Measurements from ENCODE around the gene RPL3.

The RPL3 gene

DNA sequence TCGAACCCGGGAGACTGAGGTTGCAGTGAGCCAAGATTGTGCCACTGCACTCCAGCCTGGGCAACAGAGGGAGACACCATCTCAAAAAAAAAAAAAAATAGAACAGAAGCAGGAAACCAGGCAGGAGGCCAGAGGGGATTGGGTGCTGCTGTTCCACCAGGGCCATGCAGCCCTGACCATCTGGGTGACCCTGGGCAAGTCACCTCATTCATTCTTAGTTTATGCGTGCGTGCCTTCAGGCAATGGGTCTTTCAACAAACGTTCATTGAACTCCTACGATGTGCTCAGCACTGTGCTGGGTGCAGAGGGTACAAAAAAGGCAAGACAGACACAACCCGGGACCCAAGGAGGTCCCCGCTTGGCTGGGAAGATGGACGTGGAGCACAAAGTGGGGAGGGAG, 18.3 kb downstream of the RPL3 start:
- Histone ChIP-seq H3K4me1 (ENCODE audit: control insufficient read depth, low read depth, low read length) (peaks cover 6% of the 10 kb centered on the region), H3K27ac (ENCODE audit: low read length) (no peak overlapping the region), H3K9ac (ENCODE audit: low read length) (no peak overlapping the region), H3K27me3 (ENCODE audit: control insufficient read depth, insufficient read depth, low read length) (no peaks in the 10 kb centered on the region), H3K9me3 (ENCODE audit: control insufficient read depth, low read depth, low read length) (no peaks in the 10 kb centered on the region), H3K36me3 (ENCODE audit: control insufficient read depth, low read depth, low read length) (no peaks in the 10 kb centered on the region), H3K4me3 (ENCODE audit: low read length) (no peak overlapping the region)

DNA sequence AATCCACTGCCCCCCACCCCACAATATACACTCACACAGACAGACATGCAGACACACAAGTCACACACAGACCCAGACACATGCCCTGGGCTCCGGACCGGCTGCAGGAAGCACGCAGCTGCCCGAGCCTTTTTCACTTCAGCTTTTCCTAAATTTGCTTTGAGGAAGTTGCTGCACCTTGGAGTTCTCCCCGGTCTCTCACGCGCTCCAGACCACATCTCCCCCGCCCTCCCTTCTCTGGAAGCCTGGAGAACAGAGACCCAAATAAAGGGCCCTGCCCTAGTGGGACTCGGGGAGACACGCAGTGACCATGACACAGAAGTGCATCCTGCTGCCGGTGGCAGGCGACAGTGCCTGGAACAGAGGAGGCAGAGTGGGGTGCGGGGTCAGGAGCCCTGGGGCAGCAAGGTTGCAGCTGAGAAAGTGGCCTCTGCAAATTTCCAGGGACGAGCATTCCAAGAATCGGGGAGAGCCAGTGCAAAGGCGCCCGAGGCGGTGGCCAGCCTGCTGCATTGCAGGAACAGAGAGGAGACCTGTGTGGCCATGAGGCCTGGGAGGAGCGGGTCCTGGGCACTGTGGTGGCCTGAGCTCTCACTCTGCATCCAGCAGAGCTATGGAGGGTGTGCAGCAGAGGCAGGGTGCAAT, 19.1 kb downstream of the RPL3 start:
- peaks cover 6% of the 10 kb centered on the region for H3K4me1 ChIP-seq (ENCODE audit: control insufficient read depth, low read depth, low read length)
- no peak overlapping the region for H3K4me3 ChIP-seq (ENCODE audit: low read length)
- no peak overlapping the region for H3K9ac ChIP-seq (ENCODE audit: low read length)
- H3K27ac ChIP-seq (ENCODE audit: low read length): no peak overlapping the region
- H3K9me3 ChIP-seq (ENCODE audit: control insufficient read depth, low read depth, low read length): no peaks in the 10 kb centered on the region
- no peaks in the 10 kb centered on the region for H3K36me3 ChIP-seq (ENCODE audit: control insufficient read depth, low read depth, low read length)
- no peaks in the 10 kb centered on the region for H3K27me3 ChIP-seq (ENCODE audit: control insufficient read depth, insufficient read depth, low read length)

DNA sequence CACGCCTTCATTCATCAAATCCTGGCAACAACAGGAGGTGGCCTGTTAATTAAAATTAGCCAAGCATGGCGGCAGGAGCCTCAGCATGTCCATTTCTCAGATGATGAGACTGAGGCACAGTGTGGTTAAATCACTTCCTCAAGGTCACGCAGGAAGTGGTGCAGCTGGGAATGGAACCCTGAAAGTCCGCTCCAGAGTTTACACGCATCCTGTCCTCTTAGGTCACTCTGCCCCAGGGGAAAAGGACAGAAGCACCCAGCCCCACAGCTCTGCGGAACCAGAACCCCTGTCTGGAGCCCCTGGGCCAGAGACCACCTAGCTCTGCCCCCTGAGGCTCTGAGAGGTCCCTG, 19.6 kb downstream of the RPL3 start:
- H3K36me3 ChIP-seq (ENCODE audit: control insufficient read depth, low read depth, low read length): no peaks in the 10 kb centered on the region
- H3K9me3 ChIP-seq (ENCODE audit: control insufficient read depth, low read depth, low read length): no peaks in the 10 kb centered on the region
- no peak overlapping the region for H3K9ac ChIP-seq (ENCODE audit: low read length)
- H3K27me3 ChIP-seq (ENCODE audit: control insufficient read depth, insufficient read depth, low read length): no peaks in the 10 kb centered on the region
- no peak overlapping the region for H3K4me3 ChIP-seq (ENCODE audit: low read length)
- H3K27ac ChIP-seq (ENCODE audit: low read length): no peak overlapping the region
- H3K4me1 ChIP-seq (ENCODE audit: control insufficient read depth, low read depth, low read length): peaks cover 6% of the 10 kb centered on the region

DNA sequence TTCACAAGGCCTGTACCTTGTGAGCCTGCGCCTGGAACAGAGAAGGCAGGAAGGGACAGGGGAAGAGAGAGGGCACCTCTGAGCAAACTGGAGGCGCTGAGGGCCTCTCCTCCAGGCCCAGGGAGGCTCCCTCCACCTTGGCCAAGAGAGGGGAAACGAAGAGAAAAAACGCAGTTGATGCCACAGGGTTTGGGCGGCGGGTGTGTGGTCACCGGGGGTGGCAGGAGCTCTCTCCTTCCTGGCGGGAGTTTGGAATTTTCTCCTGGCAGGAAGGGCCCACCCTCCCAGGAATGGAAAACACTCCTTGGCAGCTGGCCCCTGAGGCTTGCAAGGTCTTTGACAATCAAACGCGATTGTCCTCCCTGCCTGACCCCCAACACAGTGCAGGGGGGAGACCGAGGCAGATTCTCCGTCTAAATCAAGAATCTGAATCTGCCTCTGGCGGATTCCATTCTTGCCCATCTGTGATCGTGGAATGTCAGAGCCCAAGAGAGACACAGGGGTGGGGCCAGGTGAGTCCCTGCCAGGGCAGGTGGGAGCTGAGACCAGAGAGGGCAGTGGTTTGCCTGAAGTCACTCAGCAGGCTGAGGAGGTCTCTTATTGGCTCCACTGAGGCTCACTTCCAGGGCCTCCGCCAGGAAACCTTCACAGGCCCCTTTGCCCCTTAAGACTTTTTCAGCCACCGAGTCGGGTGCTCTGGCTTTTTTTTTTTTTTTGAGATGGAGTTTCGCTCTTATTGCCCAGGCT, 21.0 kb downstream of the RPL3 start:
- no peak overlapping the region for H3K27ac ChIP-seq (ENCODE audit: low read length)
- H3K4me1 ChIP-seq (ENCODE audit: control insufficient read depth, low read depth, low read length): peaks cover 6% of the 10 kb centered on the region
- no peaks in the 10 kb centered on the region for H3K36me3 ChIP-seq (ENCODE audit: control insufficient read depth, low read depth, low read length)
- H3K9me3 ChIP-seq (ENCODE audit: control insufficient read depth, low read depth, low read length): no peaks in the 10 kb centered on the region
- no peaks in the 10 kb centered on the region for H3K27me3 ChIP-seq (ENCODE audit: control insufficient read depth, insufficient read depth, low read length)
- H3K4me3 ChIP-seq (ENCODE audit: low read length): no peak overlapping the region
- no peak overlapping the region for H3K9ac ChIP-seq (ENCODE audit: low read length)

DNA sequence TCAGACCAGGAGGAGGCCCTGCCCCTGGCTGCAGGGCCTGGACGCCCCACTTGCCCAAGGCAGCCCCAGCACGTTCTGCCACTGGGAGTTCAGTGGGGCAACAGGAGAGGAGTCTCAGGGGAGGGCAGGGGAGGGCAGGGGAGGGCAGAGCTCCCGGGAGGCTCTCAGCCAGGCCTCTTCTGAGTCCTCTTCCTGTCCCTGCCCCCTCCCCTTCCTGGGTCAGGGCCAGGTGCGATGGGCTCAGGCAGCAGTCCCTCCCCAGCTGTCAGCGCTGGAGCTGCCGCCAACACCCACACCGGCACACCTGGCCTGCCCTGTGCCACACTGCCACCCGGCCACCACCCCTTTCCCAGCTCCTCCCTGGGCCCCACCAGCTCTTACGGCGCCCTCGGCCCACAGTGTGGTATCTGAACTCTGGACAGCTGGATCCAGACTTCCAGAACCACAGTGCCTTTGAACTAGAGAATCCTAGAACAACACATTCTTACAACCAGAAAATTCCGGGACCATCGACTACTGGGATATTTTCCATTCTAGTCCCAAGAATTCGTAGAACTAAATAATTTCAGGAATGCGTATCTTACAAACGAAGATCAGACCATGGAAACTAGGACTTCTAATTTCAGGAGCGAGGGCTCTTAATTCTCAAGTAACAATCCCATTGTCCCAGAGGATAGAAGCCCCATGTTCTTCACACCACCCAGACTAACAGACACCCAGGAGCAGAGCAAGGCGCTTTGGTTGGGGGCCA, 21.8 kb downstream of the RPL3 start:
- no peak overlapping the region for H3K9ac ChIP-seq (ENCODE audit: low read length)
- H3K36me3 ChIP-seq (ENCODE audit: control insufficient read depth, low read depth, low read length): no peaks in the 10 kb centered on the region
- H3K27me3 ChIP-seq (ENCODE audit: control insufficient read depth, insufficient read depth, low read length): no peaks in the 10 kb centered on the region
- no peaks in the 10 kb centered on the region for H3K9me3 ChIP-seq (ENCODE audit: control insufficient read depth, low read depth, low read length)
- H3K4me3 ChIP-seq (ENCODE audit: low read length): no peak overlapping the region
- peaks cover 6% of the 10 kb centered on the region for H3K4me1 ChIP-seq (ENCODE audit: control insufficient read depth, low read depth, low read length)
- H3K27ac ChIP-seq (ENCODE audit: low read length): no peak overlapping the region

DNA sequence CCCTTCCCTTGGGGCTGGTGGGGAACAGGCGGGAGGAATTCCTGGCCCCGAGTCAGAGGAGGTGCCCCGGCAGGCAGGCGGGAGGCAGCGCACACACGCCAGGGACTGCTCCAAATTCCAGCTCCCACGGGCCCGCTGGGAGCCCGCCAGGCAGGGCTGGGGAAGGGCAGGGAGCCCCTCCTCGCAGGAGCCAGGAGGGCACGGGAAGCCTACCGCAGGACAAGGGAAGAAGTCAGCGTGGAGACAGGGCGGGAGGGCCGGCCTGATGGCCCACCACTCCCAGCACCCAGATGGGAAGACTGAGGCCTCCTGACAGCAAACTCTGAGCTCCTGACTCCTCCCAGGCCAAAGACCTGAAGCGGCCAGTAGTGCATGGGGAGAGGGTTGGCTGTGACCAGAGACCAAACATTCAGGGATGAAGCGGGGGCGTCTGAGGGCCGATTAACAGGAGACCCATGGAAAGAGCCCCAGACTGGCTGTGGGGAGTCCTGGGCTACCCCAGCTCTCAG, 22.4 kb downstream of the RPL3 start:
- Histone ChIP-seq H3K27ac (ENCODE audit: low read length) (no peak overlapping the region), H3K9ac (ENCODE audit: low read length) (no peak overlapping the region), H3K9me3 (ENCODE audit: control insufficient read depth, low read depth, low read length) (no peaks in the 10 kb centered on the region), H3K4me3 (ENCODE audit: low read length) (no peak overlapping the region), H3K36me3 (ENCODE audit: control insufficient read depth, low read depth, low read length) (no peaks in the 10 kb centered on the region), H3K4me1 (ENCODE audit: control insufficient read depth, low read depth, low read length) (peaks cover 10% of the 10 kb centered on the region), H3K27me3 (ENCODE audit: control insufficient read depth, insufficient read depth, low read length) (no peaks in the 10 kb centered on the region)

DNA sequence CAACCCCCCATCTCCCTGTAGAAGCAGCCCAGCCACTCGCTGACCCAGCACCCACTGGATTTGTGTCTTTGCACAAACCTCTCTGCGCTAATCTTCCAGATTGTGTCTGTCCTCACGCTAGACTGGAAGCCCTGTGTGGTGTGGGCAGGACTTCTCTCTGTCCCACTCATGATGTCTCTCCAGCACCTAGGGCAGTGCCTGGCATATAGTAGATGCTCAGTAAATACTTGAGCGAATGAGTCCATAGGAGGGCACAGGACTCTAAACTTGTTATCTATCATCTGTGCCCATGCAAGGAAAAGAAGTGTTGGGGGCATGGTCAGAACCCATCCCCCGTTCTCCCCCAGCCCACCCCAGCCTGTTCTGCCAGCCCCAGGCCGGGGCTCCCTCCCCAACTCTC, 22.9 kb downstream of the RPL3 start:
- Histone ChIP-seq H3K27ac (ENCODE audit: low read length) (no peak overlapping the region), H3K4me1 (ENCODE audit: control insufficient read depth, low read depth, low read length) (peaks cover 10% of the 10 kb centered on the region), H3K36me3 (ENCODE audit: control insufficient read depth, low read depth, low read length) (no peaks in the 10 kb centered on the region), H3K9ac (ENCODE audit: low read length) (no peak overlapping the region), H3K27me3 (ENCODE audit: control insufficient read depth, insufficient read depth, low read length) (no peaks in the 10 kb centered on the region), H3K9me3 (ENCODE audit: control insufficient read depth, low read depth, low read length) (no peaks in the 10 kb centered on the region), H3K4me3 (ENCODE audit: low read length) (no peak overlapping the region)

DNA sequence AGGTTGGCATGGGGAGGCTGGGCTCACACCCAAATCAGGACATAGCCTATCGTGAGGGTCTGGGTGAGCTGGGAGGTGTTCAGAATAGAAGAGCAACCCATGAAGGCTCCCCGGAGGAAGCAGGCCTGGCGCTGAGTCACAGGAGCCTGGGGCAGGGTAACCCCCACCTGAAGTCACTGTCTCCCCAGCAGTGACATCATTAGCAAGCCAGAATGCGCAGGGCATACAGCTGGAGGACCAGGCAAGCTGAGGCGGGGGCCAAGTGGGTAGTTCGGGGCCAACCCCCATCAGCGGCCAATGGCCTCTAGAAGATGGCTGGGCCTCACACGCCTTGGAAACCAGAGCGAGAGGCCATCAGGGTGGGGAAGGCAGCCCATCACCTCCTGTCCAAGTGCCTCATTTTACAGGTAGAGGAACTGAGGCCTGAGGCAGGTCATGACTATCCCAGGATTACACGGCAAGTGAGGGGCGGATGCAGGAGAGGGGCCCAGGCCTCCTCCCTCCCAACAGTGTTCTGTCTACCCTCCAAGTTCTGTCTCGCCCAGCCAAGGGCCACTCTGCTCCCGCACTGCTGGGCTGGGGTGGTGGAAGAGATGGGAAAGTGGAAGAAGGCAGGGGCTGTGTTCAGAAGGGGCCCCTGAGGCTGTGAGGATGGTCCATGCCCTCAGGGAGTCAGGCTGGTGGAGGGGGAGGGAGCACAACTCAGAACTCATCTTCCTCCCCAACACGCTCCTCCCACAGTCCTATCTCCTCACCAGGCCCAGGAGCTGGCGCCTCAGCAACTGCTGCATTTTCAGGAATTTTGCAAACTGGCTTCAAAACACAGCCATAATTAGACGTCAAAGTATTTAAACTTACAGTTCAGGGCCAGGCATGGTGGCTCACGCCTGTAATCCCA, 24.6 kb downstream of the RPL3 start:
- no peak overlapping the region for H3K27ac ChIP-seq (ENCODE audit: low read length)
- H3K9ac ChIP-seq (ENCODE audit: low read length): no peak overlapping the region
- H3K9me3 ChIP-seq (ENCODE audit: control insufficient read depth, low read depth, low read length): no peaks in the 10 kb centered on the region
- no peak overlapping the region for H3K4me3 ChIP-seq (ENCODE audit: low read length)
- H3K27me3 ChIP-seq (ENCODE audit: control insufficient read depth, insufficient read depth, low read length): no peaks in the 10 kb centered on the region
- peaks cover 14% of the 10 kb centered on the region for H3K4me1 ChIP-seq (ENCODE audit: control insufficient read depth, low read depth, low read length)
- H3K36me3 ChIP-seq (ENCODE audit: control insufficient read depth, low read depth, low read length): no peaks in the 10 kb centered on the region

DNA sequence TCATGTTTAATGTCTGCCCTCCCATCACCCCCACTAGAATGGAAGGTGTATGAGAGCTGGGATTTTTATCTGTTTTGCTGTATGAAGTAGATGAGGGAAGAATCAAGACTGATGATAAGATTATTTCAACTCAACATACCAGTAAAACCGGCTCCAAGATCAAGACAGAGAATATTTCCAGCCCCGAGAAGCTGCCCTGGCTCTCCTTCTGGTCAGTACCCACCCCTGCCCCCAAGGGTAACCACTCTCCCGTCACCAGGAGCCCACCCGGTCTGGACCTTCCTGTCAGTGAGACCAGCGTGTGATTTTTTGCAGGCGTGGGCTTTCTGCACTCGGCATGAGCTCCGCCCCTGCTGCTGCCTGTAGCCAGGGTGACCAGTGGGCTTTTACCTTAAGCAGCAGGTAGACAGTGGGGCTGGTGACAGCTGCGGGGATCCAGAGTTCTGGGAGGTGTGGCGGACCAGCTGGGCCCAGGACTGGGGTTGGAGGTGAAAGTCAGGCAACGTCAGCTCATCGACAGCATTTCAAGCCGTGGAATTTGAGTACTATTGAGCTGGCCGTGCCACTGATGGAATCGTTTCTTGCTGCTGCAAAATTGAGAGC, 25.6 kb downstream of the RPL3 start:
- no peak overlapping the region for H3K27ac ChIP-seq (ENCODE audit: low read length)
- H3K27me3 ChIP-seq (ENCODE audit: control insufficient read depth, insufficient read depth, low read length): no peaks in the 10 kb centered on the region
- H3K9me3 ChIP-seq (ENCODE audit: control insufficient read depth, low read depth, low read length): no peaks in the 10 kb centered on the region
- H3K4me1 ChIP-seq (ENCODE audit: control insufficient read depth, low read depth, low read length): peaks cover 14% of the 10 kb centered on the region
- H3K36me3 ChIP-seq (ENCODE audit: control insufficient read depth, low read depth, low read length): no peaks in the 10 kb centered on the region
- H3K4me3 ChIP-seq (ENCODE audit: low read length): no peak overlapping the region
- H3K9ac ChIP-seq (ENCODE audit: low read length): no peak overlapping the region

DNA sequence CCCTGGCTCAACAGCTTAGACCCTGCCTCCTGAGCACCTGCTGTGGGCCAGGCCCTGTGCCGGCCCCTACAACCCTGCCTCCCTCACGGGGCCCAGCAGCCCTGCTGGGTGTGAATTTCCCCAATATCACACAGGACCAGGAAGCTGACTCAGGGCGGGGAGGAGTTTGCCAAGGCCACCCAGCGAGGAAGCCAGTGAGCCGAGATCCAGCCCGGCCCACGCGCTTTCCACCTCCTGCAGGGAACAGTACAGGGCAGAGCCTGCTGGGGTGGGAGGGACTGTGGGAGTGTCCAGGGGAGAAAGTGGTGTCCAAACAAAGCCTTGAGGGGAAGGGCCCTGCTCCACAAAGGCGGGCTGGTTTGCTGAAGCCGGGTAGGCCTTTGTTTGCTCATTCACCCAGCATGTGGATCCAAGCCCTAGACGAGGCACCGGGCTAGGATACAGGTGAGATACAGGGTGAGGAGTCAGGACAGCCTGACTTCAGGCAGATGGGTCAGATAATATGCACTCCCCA, 26.8 kb downstream of the RPL3 start:
- Histone ChIP-seq H3K4me3 (ENCODE audit: low read length) (no peak overlapping the region), H3K27me3 (ENCODE audit: control insufficient read depth, insufficient read depth, low read length) (no peaks in the 10 kb centered on the region), H3K9ac (ENCODE audit: low read length) (no peak overlapping the region), H3K9me3 (ENCODE audit: control insufficient read depth, low read depth, low read length) (no peaks in the 10 kb centered on the region), H3K36me3 (ENCODE audit: control insufficient read depth, low read depth, low read length) (no peaks in the 10 kb centered on the region), H3K4me1 (ENCODE audit: control insufficient read depth, low read depth, low read length) (peaks cover 8% of the 10 kb centered on the region), H3K27ac (ENCODE audit: low read length) (no peak overlapping the region)
